Vagina (tissue), 2 donors: ENCODE results near the gene PMEPA1.

Source experiments
- CTCF ChIP-seq, 3 experiments: fragments of 450-650 bp in 2 of 3; fragments of 200-600 bp in 1 of 3; sonication (generic) in 1 of 3; IDR thresholded peaks; one replicate each; pipeline ENCODE4 v1.5.1; 2017 to 2019; ENCODE audit warnings: antibody characterized with exemption in 3 of 3, mild to moderate bottlenecking in 2 of 3, moderate library complexity in 2 of 3
- POLR2AphosphoS5 ChIP-seq, 2 donors: sonication (generic); formaldehyde crosslinking; IDR thresholded peaks; one replicate each; pipeline ENCODE4 v1.9.0; 2017; ENCODE audit warnings: antibody characterized with exemption in 2 of 2, mild to moderate bottlenecking in 2 of 2, low read depth in 1 of 2; ENCODE audit not compliant: insufficient read depth in 1 of 2

- TF ChIP-seq CTCF (IDR thresholded peaks at IDR 0.05): no peak
- no peak for TF ChIP-seq POLR2AphosphoS5 (IDR thresholded peaks at IDR 0.05; ENCODE audit: insufficient read depth in 1 of 2, low read depth in 1 of 2)
Measured at GRCh38 chr20:57708694-57709673, 831 bp downstream of the PMEPA1 start.
